Measurements from ENCODE around the gene NME9.
"Not testable (repeated sequence)": the region's sequence is repeated elsewhere in the genome, so short reads cannot be mapped to it uniquely, and the experiment has no call there.

Gene NME9, protein sequence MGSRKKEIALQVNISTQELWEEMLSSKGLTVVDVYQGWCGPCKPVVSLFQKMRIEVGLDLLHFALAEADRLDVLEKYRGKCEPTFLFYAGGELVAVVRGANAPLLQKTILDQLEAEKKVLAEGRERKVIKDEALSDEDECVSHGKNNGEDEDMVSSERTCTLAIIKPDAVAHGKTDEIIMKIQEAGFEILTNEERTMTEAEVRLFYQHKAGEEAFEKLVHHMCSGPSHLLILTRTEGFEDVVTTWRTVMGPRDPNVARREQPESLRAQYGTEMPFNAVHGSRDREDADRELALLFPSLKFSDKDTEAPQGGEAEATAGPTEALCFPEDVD

DNA sequence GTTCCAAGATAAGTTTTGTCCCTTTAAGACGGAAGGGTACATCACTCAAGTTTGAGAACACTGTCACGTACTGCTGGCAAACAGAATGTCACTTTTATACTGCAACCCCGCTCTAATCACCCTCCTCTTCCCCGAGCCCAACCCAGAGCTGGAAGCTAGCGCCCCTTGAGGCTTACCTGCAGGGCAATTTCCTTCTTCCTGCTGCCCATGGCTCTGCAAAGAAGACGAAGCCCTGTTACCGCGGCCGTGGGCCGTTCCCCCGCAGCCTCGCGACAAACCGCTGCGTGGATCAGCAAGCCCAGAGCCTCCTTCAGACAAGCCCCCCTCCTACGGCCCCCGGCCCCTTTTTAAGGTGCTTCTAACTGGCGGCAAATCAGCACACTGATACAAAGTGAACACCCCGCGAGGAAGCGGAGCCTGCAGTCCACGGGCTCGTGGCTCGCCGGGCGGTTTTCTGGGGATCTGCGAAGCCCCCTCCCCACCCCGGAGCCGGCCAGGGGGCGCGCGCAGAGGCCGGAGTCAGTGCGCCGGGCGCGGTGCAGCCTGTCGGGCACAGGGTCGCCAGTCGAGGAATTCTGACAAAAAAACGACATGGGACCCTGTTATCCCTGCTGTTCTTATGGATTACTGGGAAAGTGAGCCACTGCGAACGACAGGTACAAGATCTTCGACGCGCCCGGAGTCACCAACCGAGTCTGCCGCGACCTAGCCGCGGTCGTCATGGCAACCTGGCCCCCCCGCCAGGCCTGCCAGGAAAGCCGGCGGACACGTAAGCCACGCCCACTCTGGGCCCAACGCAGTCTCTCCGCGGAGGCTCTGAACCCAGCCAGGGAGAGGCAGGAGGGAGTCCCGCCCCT is at the start of gene NME9:
TSS of gene NME9 (minus strand) at position 725 of the 857 bp plus-strand sequence. CDS start at position 209, 516 bp downstream.
- no peak for FAIRE-seq
- DNase-seq (ENCODE audit: insufficient read length, low spot score) = peak; percentile 70
- TF ChIP-seq, protein P1, sequence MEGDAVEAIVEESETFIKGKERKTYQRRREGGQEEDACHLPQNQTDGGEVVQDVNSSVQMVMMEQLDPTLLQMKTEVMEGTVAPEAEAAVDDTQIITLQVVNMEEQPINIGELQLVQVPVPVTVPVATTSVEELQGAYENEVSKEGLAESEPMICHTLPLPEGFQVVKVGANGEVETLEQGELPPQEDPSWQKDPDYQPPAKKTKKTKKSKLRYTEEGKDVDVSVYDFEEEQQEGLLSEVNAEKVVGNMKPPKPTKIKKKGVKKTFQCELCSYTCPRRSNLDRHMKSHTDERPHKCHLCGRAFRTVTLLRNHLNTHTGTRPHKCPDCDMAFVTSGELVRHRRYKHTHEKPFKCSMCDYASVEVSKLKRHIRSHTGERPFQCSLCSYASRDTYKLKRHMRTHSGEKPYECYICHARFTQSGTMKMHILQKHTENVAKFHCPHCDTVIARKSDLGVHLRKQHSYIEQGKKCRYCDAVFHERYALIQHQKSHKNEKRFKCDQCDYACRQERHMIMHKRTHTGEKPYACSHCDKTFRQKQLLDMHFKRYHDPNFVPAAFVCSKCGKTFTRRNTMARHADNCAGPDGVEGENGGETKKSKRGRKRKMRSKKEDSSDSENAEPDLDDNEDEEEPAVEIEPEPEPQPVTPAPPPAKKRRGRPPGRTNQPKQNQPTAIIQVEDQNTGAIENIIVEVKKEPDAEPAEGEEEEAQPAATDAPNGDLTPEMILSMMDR (IDR thresholded peaks at IDR 0.05; ENCODE audit: insufficient read depth, missing control alignments) = peak; percentile 64

DNA sequence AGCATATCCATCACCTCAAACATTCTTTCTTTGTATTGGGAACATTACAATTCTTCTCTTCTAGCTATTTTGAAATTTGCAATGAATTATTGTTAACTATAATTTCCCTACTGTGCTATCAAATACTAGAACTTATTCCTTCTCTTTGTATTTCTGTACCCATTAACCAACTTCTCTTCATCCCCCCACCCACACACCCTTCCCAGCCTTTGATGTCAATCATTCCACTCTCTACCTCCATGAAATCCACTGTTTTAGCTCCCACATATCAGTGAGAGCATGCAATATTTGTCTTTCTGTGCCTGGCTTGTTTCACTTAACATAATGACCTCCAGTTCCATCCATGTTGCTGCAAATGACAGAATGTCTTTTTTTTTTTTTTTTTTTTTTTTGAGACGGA is 49.3 kb upstream of the NME9 start:
- no peak for FAIRE-seq
- TF ChIP-seq, protein P1 (IDR thresholded peaks at IDR 0.05; ENCODE audit: insufficient read depth, missing control alignments) = no peak
- DNase-seq (ENCODE audit: insufficient read length, low spot score) = no peak

DNA sequence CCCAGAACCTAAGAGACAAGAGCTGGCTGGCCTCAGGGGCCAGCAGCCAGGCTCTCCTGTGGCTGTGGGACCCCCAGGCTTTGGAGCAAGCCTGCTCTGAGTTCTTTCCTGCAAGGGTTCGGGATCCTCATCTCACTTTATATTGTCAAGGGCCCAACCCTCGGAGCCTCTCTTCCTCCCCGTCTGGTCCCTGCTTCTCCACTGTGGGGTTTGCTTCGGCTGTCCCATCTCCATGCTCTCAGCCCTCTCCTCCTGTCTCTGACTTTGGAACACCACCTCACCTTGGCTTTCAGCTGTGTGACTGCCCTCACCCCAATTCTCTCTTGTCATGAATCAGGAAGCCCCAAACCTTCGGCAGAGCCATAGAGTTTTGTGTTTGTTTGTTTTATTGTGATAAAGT is 48.7 kb upstream of the NME9 start:
- no peak for FAIRE-seq
- TF ChIP-seq, protein P1 (IDR thresholded peaks at IDR 0.05; ENCODE audit: insufficient read depth, missing control alignments) = no peak
- DNase-seq (ENCODE audit: insufficient read length, low spot score) = no peak

DNA sequence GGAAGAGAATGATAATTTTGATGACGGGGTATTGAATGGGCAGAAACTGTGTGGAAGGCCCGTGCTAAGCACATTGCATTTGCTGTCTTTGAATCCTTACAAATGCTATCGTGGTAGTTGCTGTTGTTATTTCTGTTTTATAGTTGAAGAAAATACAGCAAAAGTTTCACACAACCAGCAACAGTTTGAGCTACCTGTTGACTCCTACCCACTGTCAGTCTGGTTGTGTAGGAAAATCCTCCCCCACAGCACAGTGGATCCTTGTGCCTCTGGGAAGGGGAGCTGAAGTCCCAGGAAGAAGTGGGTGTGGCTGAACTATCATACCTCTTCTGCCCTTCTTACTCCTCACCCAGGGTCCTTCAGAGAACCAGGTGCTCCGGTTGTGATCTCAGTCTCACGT is 48.2 kb upstream of the NME9 start:
- FAIRE-seq = no peak
- no peak for DNase-seq (ENCODE audit: insufficient read length, low spot score)

DNA sequence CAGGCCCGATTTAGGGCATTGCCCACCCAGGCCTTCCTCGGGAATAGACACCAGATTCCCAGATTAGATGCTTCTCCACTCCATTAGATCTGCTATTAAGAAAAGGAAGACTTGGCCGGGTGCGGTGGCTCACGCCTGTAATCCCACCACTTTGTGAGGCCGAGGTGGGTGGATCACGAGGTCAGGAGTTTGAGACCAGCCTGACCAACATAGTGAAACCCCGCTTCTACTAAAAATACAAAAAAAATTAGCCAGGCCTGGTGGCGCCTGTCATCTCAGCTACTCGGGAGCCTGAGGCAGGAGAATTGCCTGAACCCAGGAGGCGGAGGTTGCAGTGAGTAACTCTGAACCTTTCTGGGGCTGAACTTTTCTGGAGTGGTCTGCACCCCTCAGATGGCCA is 47.6 kb upstream of the NME9 start:
- DNase-seq (ENCODE audit: insufficient read length, low spot score); FAIRE-seq: not testable (repeated sequence)

More for the DNA sequence above, 48.2 kb upstream of the NME9 start:
- TF ChIP-seq, protein P1 (IDR thresholded peaks at IDR 0.05; ENCODE audit: insufficient read depth, missing control alignments) = no peak

DNA sequence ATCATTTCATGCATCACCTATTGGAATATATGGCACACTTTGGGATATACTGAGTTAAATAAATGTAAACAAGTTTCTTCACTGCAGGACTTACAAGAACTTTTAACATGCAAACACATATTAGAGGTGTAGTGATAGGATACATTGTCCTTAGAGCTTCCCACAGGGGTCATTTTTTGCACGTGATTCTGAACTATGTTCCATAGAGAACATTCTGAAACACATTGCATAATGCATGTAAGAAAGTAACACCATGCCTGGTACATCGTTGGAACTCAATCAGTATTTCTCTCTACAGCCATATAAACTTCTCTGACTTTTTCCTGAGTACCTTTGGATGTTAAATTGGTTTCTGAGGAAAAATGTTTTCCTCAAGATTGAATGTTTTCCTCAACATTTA is 47.0 kb upstream of the NME9 start:
- TF ChIP-seq, protein P1 (IDR thresholded peaks at IDR 0.05; ENCODE audit: insufficient read depth, missing control alignments) = no peak
- DNase-seq (ENCODE audit: insufficient read length, low spot score) (no peak), FAIRE-seq (no peak)

DNA sequence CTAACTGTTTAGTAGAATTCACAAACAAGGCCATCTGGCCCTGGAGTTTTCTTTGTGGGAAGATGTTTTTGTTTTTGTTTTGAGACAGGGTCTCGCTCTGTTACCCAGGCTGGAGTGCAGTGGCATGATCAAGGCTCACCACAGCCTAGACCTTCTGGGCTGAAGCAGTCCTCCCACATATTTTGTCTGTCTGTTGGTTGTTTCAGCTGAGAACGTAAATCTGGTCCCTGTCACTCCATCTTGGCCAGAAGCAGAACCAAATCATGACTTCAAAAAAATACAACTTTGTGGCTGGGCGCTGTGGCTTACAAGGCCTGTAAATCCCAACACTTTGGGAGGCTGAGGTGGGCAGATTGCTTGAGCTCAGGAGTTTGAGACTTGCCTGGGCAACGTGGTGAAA is 45.8 kb upstream of the NME9 start:
- DNase-seq (ENCODE audit: insufficient read length, low spot score) = no peak
- TF ChIP-seq, protein P1 (IDR thresholded peaks at IDR 0.05; ENCODE audit: insufficient read depth, missing control alignments) = no peak
- FAIRE-seq = no peak
